Anterior cingulate cortex (tissue), 58 donors: Measurements from ENCODE around the gene PRSS16.
"Not testable (repeated sequence)": the region's sequence is repeated elsewhere in the genome, so short reads cannot be mapped to it uniquely, and the experiment has no call there.

Source experiments
- DNase-seq, 58 donors: peaks; one replicate each; lab custom pipeline; 2025; lab: John Stamatoyannopoulos, UW

Gene PRSS16, protein sequence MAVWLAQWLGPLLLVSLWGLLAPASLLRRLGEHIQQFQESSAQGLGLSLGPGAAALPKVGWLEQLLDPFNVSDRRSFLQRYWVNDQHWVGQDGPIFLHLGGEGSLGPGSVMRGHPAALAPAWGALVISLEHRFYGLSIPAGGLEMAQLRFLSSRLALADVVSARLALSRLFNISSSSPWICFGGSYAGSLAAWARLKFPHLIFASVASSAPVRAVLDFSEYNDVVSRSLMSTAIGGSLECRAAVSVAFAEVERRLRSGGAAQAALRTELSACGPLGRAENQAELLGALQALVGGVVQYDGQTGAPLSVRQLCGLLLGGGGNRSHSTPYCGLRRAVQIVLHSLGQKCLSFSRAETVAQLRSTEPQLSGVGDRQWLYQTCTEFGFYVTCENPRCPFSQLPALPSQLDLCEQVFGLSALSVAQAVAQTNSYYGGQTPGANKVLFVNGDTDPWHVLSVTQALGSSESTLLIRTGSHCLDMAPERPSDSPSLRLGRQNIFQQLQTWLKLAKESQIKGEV

DNA sequence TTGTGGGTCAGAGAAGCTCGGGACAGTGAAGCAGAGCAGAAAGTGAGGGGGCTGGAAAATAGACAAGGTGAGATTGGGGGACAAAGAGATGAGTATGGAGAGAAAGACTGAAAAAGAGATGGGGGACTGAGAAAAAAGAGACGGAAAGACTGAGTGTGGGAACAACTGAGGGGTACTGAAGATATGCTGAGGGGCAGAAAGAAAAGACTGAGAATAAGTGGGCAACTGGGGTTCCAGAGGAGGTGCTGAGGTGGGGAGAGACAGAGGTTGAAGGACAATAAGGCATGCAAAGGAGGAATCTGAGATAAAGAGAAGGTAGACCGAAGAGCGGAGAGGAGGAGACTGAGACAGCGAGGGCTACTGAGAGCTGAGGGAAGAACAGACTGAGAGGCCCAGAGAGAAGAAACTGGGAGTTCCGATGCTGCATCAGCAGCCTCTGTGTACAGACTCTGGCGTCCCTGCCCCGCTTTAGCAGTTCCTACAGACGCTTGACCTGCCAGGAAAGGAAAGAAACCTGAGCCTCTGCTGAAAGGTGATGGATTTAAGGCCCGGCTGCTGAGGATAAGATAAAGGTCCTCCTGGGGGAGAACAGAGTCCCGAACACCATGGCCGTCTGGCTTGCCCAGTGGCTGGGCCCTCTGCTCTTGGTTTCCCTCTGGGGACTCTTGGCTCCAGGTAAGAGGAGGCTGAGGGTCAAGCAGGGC is at the start of gene PRSS16:
Gene PRSS16 (plus strand): TSS at position 569 of the 704 bp plus-strand sequence. CDS start 37 bp downstream, at position 606.
- DNase-seq, result no peak

DNA sequence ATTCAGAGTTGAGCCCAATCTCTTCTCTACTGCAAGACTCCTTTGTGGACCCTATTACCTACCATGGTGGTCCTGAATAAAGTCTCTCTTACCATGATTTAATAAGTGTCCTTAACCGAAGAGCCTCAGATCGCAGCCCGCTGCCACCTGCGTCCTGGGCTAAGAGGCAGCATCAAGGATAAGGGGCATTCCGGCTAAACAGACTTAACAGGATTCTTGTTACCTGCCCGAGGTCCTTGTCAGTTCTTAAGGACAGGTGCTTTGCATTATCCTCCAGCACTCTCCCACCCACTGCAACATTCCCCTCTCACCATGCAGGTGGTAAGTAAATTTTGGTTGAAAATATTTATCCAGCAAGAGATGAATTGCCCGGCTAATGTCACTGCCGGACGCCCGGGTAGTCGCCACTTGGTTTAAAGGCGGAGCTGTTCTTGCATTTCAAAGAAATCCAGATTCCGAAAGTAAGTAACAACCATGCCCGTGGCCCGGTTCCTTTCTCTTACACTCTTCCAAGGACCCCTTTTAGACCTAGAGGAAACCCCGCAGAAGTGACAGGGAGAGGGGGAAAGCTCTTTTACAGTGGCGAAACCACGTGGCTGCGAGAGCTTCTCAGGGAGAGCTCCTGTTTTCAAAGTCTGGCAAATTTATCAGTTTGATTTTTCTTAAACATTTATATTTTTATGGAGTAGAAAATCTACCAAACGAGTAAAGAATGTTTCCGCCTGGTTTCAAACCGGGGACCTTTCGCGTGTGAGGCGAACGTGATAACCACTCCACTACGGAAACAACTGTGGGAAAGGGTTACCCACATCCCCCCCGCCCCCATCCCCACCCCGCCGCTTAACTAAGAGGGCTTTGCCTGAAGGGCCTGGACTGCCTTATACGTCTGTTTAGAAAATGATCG is 41.9 kb upstream of the PRSS16 start:
- DNase-seq, result no peak

DNA sequence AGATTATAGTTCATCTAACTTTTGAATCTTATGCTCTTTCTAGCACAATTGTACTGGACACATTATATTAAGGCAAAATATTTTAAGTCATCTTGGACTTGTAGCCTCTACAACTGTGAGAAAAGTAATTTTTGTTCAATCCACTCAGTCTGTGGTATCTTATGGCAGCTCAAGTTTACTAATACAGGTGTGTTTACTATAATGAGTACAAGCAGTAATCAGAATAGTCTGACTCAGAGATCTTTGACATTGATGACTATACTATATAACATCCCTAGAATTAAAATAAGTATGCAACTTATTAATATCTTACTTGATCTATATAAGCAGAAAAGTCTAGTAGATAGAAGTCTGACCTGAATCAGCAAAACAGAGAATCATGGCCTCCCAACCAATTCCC is 40.7 kb upstream of the PRSS16 start:
- no peak for DNase-seq

DNA sequence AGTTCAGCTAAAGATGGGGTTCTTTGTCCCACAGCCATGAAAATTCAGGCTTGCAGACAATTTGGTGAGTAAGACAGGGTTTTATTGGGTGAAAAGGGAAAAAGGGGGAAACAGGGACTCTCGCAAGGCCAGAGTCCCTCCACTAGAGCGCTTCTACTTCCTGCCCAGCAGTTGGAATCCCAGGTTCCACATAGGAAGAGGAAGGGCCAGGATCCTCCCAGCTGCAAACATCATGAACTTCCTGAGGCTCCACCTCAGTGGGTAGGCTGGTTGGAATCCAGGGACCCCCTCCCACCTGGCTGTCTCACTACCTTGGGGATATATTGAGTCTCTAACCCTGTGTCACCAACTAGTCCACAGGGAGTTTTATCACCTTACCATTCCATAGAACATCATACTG is 39.5 kb upstream of the PRSS16 start:
- DNase-seq, result no peak

DNA sequence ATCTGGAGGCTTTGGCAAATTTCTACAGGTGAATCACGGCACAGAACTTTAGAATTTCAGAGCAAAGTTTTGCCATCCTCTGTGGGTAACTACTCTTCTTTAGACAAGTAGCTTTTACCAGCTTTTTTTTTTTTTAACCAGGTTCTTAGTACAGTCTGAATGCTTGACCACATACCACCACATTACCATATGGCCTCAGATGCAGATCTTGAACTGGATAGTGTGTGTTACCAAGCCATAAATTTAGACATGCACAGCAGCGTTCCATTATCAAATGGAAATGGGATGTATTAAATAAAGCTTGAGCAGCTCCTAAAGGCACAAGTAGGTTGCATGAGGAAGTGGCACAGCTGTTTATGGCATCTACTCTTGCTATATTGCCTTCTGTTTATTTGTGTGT is 38.3 kb upstream of the PRSS16 start:
- no peak for DNase-seq

DNA sequence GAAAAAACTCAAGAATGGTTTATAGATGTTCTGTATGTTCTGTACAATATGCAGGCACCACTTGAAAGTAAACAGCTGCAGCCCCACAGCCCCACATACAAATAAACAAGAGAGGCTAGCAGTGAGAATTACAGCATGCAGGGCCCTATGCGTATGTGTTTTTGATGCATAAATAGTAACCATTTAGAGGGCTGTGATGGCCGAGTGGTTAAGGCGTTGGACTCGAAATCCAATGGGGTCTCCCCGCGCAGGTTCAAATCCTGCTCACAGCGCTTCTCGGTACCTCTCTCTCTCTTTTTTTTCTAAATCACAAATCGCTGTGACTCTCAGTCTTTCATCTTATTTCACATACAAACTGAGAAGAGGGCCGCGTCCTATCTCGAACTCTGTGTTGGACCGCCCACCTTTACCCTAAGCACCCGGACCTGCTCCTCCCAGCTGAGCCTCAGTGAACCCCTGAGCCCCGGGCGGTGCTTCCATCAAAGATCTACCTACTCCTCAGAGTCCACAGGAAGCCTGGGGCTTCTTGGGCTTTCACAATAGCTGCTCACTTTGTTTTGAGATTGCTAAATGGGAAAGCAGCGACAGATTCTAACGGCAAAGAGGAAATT is 37.7 kb upstream of the PRSS16 start:
- no peak for DNase-seq

DNA sequence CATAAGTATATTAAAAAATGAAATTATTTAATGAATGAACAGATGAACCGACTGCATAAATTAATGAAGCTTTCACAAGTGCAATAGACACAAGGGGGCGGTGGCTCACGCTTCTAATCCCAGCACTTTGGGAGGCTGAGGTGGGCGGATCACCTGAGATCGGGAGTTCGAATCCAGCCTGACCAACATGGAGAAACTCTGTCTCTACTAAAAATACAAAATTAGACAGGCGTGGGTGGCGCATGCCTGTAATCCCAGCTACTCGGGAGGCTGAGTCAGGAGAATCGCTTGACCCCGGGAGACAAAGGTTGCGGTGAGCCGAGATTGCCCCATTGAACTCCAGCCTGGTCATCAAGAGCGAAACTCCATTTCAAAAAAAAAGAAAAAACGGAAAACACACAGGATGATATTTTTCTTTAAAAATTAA is 34.4 kb upstream of the PRSS16 start:
- not testable (repeated sequence) for DNase-seq

DNA sequence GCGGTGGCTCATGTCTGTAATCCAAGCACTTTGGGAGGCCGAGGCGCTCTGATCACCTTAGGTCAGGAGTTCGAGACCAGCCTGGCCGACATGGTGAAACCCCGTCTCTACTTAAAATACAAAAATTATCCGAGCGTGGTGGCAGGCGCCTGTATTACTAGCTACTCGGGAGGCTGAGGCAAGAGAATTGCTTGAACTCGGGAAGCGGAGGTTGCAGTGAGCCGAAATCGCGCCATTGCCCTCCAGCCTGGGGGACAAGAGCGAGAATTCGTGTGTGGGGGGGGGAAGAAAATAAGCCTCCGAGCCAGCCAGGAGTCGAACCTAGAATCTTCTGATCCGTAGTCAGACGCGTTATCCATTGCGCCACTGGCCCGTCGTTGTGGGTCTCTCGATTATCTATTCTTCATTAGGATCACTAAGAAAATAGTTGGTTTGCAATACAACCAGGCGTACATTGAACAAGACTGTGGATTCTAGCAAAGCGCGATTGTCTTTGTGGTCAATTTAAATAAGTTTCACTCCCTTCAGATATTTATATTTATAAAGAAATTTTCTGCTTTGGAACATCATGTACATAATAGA is 33.9 kb upstream of the PRSS16 start:
- no peak for DNase-seq

DNA sequence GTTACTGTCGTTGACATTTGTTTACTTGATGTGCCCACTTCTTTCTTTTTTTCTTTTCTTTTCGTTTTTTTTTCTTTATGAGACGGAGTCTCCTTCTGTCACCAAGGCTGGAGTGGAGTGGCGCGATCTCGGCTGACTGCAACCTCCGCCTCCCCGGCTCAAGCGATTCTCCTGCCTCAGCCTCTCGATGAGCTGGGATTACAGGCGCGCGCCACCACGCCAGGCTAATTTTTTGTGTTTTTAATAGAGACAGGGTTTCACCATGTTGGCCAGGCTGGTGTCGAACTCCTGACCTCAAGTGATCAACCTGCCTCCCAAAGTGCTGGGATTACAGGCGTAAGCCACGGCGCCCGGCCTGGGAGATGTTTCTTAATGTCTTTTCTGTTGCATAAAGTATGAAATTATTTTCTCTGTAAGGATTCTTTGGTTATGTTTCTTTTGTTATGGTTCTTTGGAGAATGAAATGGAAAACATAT is 33.3 kb upstream of the PRSS16 start:
- no peak for DNase-seq

DNA sequence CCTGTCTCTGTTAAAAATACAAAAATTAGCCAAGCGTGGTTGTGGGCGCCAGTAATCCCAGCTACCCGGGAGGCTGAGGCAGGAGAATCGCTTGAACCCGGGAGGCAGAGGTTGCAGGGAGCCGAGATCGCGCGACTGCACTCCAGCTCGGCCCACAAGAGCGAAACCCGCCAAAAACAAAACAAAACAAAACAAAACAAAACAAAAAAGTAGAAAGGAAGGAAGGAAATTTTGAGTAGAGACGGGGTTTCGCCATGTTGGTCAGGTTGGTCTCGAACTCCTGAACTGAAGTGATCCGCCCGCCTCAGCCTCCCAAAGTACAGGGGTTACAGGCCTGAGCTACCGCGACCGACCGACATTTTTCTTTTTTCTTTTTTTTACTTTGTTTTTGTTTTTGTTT is 30.6 kb upstream of the PRSS16 start:
- DNase-seq, result no peak

DNA sequence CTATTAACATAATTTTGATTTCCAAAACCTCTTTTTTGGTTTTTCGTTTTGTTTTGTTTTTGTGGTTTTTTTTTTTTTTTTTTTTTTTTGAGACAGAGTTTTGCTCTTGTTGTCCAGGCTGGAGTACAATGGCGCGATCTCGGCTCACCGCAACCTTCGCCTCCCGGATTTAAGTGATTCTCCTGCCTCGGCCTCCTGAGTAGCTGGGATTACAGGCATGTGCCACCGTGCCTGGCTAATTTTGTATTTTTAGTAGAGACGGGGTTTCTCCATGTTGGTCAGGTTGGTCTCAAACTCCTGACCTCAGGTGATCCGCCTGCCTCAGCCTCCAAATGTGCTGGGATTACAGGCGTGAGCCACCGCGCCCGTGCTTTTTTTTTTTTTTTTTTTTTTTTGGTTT is 24.5 kb upstream of the PRSS16 start:
- DNase-seq, result not testable (repeated sequence)

DNA sequence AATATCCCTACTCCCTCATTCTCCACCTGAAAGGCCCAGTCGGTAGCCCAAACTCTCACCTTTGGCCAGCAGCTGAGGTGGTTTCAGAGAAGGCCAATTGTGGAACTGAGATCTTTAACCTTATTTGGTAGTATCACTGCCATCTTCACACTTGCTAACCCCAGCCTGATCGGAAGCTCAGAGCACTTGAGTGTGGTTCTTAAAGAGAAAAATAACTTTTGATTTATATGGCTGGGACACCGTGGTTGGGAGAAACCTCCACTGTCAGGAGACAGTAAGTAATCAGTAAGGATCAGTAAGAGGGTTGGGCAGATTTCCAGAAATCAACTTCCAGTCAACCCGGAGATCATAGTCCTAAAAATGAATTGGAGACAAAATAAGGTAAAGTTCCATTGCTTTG is 22.8 kb upstream of the PRSS16 start:
- DNase-seq, result no peak

DNA sequence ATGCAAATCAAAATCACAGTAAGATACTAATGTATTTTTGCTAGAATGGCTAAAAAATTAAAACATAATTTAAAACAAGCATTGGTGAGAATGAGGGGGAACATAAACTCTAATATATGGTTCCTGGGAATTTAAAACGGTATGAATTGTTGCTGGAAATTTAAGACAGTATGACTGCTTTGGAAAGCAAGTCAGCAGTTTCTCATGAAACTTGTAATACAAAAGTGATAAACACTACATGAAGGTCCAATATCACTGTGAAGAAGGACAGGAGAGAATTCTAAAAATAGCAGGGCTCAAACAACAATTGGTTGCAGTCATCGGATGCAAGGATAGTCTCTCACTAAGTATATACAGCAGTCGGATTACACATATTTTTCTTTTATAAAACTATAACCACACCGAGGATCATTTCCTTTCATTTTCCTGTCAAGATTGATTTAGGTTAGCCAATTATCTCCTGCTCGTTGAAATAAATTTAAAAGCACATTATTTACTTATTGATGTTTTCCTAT is 18.5 kb upstream of the PRSS16 start:
- no peak for DNase-seq

DNA sequence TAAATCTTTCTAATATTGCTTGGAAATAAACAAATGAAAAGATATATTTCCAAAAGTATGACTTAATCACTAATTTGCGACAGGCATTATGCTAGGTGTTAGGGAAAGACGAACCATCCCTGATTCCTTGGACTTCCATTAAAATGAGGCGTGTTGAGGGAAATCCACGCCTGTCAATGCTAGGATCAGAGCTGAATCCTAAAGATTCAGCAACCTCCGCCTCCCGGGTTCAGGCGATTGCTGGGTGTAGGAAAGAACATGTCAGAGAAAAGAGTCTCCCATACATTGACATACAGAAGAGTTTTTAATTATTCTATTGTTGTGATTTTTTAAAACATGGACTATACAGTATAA is 16.8 kb upstream of the PRSS16 start:
- no peak for DNase-seq

DNA sequence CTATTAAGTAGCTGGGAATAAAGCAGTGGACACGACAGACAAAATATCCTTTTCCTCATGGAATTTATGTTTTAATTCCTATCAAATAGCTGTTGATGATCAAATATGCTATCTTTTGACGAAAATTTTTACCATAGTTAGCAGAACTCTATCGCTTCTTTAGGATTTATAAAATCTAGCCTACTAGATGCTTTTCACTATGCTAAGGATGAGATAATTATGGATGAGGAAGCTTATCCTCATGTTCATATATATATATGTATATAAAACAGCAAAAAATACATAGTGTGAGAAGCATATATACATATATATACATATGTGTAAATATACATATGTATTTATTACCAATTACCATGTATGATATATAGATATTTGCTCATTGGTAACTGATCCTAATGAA is 12.9 kb upstream of the PRSS16 start:
- DNase-seq, result no peak

DNA sequence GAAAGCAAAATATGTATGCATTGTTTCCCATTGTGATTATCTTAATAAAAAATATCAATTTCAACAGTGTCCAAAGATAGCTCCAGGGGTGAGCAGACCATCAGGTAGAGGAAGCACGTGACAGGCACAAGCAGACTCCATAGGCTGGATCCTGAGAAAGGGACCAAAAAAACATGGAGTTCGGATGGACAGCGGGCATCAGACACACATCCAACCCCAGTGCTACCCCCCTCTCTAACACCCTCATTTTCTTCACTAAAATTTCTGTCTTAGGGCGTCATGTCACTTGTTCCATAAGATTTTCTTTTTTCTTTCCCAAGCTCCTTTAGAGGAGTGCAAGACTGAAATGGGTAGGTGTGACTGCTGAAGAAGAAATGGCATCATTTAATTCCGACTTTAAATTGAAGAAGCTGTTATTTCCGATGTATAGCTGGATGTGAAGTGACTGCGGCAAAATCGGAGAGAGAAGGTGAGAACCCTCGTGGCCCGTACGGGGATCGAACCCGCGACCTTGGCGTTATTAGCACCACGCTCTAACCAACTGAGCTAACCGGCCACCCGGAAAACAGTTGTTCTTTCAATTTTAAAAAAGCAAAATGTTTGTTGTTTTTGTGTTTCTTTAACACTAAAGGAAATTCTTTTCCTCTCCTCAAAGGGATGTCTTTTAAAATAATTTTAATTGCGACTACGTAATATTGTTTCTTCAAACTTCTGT is 10.3 kb upstream of the PRSS16 start:
- peak in 1 of 58 donors; percentile 35 for DNase-seq

DNA sequence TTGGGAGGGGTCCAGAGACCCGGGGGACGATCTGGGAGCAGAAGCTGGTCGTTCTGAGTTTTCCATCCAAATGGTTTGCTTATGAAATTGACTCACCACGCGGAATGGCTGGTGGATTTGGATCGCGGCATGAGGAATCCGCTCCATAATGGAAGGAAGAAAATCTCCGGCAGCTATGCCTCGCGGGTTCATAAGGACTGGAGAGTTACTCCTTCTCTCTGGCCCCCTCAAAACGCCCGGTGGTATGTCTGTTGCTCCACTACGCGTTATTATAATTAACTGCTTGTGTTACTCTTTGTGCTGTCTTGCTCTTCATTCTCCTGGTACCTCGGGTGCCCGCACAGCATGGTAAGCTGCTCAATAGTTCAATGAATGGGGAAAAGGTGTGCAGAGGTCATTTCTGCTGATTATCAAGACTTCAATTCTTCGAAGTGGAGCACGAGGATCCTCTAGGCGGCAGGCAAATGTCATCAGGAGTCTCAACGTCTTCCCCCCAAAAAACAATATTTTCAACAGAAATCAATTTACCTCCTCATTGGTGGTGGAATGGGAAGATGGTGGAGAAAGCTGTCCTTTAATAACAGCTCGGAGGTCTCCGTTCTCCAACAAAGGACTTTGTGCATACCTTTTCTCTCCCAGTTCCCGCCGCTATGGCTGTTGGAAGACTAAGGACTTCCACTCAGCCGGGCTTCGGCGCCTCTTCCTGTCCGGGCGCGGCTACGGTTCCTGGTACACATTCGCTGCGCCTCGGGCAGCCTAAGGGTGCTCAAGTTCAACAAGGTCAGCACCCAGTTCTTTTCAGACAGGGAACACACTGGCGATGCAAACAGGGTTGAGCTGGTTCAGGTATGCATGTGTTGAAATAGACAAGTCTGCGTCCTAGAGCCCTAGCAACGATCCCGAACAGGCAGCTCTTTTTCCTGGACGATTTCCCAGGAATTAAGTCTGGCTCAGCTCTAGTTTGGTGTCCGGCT is 9.2 kb upstream of the PRSS16 start:
- DNase-seq, result no peak

DNA sequence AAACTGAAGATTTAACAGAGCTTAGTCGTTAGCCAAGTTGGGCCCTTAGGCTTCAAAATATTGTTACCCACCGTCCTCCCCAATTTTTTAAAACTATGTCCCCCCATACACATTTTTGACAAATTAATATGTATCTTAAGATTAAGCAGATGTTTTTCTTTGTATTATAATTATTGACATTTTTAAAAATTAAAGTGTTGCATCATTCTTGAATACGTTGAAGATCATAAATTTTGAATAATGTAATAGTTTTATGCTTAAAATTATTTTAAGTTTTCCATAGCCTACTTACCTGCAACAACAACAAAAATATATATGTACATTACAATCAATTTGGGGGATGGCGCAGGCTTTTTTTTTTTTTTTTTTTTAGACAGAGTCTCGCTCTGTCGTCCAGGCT is 8.2 kb upstream of the PRSS16 start:
- no peak for DNase-seq
